Epidermal melanocyte (primary cell): ENCODE results near the gene ZMYM5.
"Not testable (repeated sequence)": the region's sequence is repeated elsewhere in the genome, so short reads cannot be mapped to it uniquely, and the experiment has no call there.

Source experiments
- DNase-seq: peaks from one replicate; pipeline ENCODE4 v3.0.0; 2011; ENCODE audit warnings: low spot score; ENCODE audit not compliant: insufficient read length

Gene ZMYM5

GRCh38 chr13:19822673-19823072, 40.8 kb downstream of the ZMYM5 start:
- DNase-seq = no peak

DNA sequence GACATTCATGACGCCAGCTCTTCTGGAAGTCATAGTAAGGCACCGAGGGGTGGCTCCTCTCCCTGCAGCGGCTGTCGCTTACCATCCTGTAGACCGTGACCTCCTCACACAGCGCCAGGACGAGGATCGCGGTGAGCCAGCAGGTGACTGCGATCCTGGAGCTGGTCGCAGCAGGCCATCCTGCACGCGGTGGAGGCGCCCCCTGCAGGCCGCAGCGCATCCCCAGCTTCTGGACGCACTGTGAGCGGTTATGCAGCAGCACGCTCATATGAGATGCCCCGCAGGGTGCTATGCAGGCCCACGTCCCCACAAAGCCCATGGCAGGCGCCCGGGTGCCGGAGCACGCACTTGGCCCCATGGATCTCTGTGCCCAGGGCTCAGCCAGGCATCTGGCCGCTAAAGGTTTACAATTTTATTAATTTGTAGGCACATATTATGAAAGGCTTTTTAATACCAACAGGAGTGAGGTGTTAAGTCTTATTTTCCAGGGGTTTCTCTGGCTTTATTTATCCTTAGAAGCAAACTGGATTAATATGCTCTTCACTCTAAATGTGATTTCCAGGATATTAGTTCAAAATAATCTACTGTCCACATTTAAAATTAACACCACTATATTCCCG, 45.1 kb downstream of the ZMYM5 start:
- no peak for DNase-seq

DNA sequence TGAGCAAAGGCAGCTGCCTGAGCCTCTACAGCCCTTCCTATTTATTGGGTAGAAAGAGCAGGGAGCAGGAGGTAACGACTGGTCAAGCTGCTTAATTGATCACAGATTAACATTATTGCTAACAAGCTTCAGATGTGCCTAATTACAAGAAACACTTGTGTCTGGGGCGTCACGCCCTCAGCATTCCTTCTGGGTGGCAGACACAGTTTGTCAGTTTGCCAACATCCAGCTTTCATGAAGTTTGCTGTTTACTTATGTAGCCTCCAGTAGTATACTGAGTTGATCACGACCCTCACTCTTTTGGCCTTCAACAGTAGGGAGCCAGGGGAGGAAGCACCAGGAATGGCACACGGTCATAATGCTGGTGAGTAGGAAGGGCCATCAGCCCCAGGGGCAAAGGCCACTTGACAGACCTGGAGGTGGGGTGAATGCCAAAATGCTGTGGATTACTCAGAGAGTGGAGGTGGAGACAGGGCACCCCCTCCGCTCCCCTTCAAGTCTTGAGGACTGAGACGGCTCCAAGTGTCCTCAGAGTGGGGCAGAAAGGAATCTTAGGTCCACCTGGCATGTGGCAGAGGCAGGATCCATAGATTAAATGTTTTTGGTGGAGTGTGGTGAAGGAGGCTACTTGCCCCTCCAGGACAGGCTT, 45.8 kb downstream of the ZMYM5 start:
- no peak for DNase-seq

DNA sequence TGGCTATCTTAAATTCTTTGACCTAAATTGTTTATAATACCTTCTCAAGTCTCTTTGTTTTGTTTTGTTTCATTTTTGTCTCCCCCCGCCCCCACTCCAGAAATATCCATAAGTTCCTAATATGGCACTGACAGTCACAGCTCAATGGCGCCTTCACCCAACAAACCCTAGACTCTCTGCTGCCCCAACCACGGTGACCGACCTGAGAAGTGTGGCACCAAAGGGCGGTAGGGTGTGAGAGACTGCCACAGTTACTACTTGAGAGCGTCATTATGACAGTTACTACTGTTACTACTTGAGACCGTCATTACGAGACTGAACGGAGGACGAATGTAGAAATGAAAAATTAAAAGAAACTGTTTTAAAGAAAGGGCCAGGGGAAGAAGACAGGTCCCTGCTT, 46.3 kb downstream of the ZMYM5 start:
- DNase-seq = no peak

GRCh38 chr13:19815842-19816241, 47.6 kb downstream of the ZMYM5 start:
- DNase-seq = not testable (repeated sequence)

- no peak for DNase-seq
Observed at GRCh38 chr13:19810996-19811881, 52.2 kb downstream of the ZMYM5 start.

GRCh38 chr13:19810151-19810550, 53.3 kb downstream of the ZMYM5 start:
- DNase-seq = no peak

DNA sequence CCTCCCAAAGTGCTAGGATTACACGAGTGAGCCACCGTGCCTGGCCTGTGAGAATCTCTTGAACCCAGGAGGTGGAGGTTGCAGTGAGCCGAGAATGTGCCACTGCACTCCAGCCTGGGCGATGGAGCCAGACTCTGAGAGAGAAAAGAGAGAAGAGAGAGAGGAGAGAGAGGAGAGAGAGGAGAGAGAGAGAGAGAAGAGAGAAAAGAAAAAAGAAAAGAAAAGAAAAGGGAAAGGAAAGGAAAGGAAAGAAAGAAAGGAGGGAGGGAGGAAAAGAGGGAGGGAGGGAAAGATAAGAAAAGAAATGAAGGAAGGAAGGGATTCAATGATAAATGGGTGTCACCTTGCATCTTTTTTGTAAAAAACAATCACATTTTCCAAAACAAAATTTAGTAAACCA, 57.7 kb downstream of the ZMYM5 start:
- no peak for DNase-seq

DNA sequence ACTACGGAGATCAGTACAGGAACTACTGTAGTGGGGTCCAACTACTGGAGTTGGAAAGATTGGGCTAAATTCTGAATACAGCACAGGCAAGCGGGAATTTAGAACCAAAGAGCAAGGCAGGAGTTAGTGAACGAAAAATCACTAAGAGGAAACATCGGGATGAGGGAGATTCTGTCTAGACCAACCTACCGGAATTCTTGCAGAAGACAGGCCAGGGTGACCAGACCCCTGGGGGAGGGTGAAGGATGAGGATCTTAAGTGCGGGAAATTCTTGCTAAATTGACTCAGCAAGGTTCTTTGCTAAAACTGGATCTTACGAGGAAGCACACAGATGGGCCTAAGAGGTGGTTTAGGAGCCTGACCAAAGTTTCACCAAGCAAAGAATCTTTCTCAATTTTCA, 67.5 kb downstream of the ZMYM5 start:
- DNase-seq = no peak

GRCh38 chr13:19794631-19795030, 68.8 kb downstream of the ZMYM5 start:
- no peak for DNase-seq

DNA sequence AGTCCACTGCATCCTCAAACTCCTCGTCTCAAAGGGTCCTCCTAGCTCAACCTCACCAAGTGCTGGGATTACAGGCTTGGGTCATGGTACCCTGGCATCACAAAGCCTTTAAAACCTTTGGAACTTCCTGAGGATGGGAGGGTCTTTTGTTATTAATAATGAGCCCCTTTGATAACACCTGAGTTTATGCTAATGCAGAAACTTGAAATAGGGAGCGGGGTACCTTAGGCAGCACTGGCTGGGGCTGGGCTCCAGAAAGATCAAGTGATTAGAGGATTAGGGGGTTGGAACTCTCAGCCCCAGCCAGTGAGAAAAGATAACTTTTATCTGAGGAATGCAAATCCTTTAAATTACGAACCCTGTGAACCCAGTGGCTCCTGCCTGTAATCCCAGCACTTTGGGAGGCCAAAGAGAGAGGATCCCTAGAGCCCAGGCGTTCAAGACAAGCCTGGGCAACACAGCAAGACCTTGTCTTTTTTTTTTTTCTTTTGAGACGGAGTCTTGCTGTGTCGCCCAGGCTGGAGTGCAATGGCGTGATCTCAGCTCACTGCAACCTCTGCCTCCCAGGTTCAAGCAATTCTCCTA, 71.4 kb downstream of the ZMYM5 start:
- no peak for DNase-seq

DNA sequence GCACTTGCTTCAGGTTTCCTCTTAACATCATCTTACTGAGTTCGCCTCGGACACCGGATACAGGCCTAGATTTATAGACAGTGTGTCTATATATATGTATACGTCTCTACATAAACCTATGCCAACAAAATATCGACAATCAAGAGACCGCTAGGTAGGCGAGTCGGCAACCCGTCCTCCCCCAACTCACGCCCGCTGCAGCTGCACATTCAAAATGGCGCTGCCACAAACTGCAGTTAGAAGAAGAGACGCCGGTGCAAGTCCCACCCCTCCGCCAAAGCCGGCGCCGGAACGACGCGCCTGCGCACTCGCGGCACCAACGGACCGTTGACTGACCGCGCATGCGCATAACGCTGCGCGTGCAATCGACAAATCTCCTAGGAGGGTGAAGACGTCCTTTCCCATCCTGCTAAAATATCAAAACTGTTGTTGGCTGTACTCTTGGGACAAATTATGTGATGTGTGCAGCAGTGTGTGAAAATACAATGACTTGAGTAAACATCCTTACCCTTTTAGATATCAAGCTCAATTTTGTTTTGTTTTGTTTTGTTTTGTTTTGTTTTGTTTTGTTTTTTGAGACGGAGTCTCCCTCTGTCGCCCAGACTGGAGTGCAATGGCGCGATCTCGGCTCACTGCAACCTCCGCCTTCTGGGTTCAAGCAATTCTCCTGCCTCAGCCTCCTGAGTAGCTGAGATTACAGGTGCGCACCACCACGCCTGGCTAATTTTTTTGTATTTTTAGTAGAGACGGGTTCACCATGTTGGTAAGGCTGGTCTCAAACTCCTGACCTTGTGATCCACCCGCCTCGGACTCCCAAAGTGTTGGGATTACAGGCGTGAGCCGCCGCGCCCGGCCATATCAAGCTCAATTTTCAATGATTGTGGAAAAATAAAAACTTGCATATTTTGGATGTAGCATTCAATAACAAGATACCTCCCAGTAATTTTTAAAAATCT, 80.4 kb downstream of the ZMYM5 start, which contains the start of gene PSPC1:
Gene PSPC1 (minus strand): TSS at position 219 of the 956 bp plus-strand sequence. CDS start 188 bp downstream, at position 31.
- peak; percentile 98 for DNase-seq

GRCh38 chr13:19782049-19782726, 81.3 kb downstream of the ZMYM5 start:
- peak; percentile 24 for DNase-seq

DNA sequence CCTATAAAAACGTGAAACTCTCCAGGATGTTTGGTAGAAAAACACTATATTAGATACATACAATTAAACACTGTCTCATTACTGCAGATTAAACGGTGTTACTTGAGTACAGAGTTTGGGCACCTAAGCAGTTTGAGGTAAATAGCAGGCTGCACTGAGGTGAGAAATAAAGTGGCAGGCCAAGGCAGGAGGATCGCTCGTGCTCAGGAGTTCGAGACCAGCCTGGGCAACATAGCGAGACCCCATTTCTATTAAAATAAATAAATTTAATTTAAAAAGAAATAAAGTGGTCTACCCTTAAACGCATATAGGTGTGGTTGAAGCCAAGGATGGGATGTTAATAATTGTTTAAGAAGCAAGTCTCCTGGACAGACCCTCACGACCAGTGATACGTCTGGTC, 81.9 kb downstream of the ZMYM5 start:
- no peak for DNase-seq

DNA sequence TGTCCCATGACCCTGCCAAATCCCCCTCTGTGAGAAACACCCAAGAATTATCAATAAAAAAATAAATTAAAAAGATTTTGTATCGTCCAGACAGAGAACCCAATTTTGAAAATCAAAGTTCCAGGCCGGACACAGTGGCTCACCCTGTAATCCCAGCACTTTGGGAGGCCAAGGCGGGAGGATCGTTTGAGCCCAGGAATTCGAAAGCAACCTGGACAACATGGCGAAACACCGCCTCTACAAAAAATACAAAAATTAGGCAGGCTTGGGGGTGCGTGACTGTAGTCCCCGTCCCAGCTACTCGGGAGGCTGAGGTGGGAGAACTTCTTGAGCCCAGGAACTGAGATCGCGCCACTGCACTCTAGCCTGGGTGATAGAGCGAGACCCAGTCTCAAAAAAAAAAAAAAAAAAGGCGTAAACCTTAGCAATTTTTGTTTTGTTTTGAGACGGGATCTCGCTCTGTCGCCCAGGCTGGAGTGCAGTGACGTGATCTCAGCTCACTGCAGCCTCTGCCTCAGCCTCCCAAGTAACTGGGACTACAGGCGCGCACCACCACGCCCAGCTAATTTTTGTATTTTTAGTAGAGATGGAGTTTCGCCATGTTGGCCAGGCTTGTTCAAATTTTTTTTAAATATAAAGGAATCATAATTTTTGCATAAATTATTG, 82.6 kb downstream of the ZMYM5 start:
- DNase-seq = not testable (repeated sequence)
